GM12891 (cell line): ENCODE data around the gene NAPB.

Experiments used
- POLR2A ChIP-seq: IDR thresholded peaks from 2 replicates; pipeline ENCODE4 v1.6.1; 2011; ENCODE audit warnings: low read depth, low read length, control low read depth
- POLR2AphosphoS5 ChIP-seq: IDR thresholded peaks from 2 replicates; pipeline ENCODE4 v1.6.1; 2011; ENCODE audit warnings: low read depth, low read length, control low read depth
- POU2F2 ChIP-seq: IDR thresholded peaks from 2 replicates; pipeline ENCODE4 v1.6.1; 2011; ENCODE audit warnings: low read depth, mild to moderate bottlenecking, control low read depth, low read length, moderate library complexity
- SPI1 ChIP-seq: IDR thresholded peaks from 2 replicates; pipeline ENCODE4 v1.6.1; 2011; ENCODE audit warnings: low read depth, low read length, control low read depth
- TAF1 ChIP-seq: IDR thresholded peaks from 2 replicates; pipeline ENCODE4 v1.6.1; 2011; ENCODE audit warnings: low read depth, low read length, control low read depth

DNA sequence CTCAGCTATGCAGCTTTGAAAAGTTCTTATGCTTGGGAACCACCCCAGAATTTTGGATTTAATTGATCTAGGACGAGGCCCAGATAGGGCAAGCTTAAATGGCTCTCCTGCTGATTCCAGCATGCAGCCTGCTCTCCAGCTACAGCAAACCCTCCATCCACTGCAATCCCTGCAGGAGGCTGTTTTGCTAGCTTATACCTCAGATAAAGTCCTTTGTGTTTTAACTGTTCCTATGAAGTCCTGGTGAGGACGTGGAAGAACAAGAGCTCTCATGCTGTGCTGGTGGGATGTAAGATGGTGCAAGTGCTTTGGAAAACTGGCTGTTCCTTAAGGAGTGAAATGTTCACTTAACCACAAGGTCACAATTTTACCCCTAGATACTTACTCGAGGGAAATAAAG is 96.2 kb downstream of the NAPB start:
- TF ChIP-seq POLR2A (no peak), POLR2AphosphoS5 (no peak), SPI1 (no peak), TAF1 (no peak), POU2F2 (no peak)
